HepG2 (cell line): ENCODE measurements around the gene SHLD1. TPM values are rescaled to one million over a fixed set of nuclear protein-coding genes. Genes with fewer than 3 reads are reported as not detected.
A peak's percentile ranks its signal among the peaks of the same experiment; 100 is the strongest.

Source experiments
- CERS6 ChIP-seq: sonication (generic); formaldehyde crosslinking; IDR thresholded peaks from 2 replicates; pipeline ENCODE4 v1.5.0; 2020; ENCODE audit warnings: missing genetic modification reagents
- GATAD1 ChIP-seq: IDR thresholded peaks from 2 replicates; pipeline ENCODE4 v1.6.1; 2016; ENCODE audit warnings: missing genetic modification reagents, missing compliant biosample characterization
- GLMP ChIP-seq: sonication (generic); formaldehyde crosslinking; IDR thresholded peaks from 2 replicates; pipeline ENCODE4 v1.9.0; 2021; ENCODE audit warnings: missing genetic modification reagents, mild to moderate bottlenecking, borderline replicate concordance
- IRX3 ChIP-seq: sonication (generic); formaldehyde crosslinking; IDR thresholded peaks from 2 replicates; pipeline ENCODE4 v1.8.1; 2023; ENCODE audit warnings: mild to moderate bottlenecking, low read depth, missing genetic modification reagents, borderline replicate concordance
- ISL2 ChIP-seq: sonication (generic); formaldehyde crosslinking; IDR thresholded peaks from 2 replicates; pipeline ENCODE4 v1.5.0; 2020; ENCODE audit warnings: missing genetic modification reagents
- MXD1 ChIP-seq: sonication (generic); formaldehyde crosslinking; IDR thresholded peaks from 2 replicates; pipeline ENCODE4 v1.4.0; 2020; ENCODE audit warnings: mild to moderate bottlenecking, missing genetic modification reagents
- MYPOP ChIP-seq: sonication (generic); formaldehyde crosslinking; IDR thresholded peaks from 2 replicates; pipeline ENCODE4 v1.8.1; 2023; ENCODE audit warnings: mild to moderate bottlenecking, moderate library complexity, missing genetic modification reagents
- NFKB2 ChIP-seq: sonication (generic); formaldehyde crosslinking; IDR thresholded peaks from 2 replicates; pipeline ENCODE4 v1.4.0; 2020; ENCODE audit warnings: missing genetic modification reagents, borderline replicate concordance
- NFYB ChIP-seq: sonication (generic); formaldehyde crosslinking; IDR thresholded peaks from 2 replicates; pipeline ENCODE4 v1.4.0; 2020; ENCODE audit warnings: missing genetic modification reagents
- NR3C1 ChIP-seq: sonication (generic); formaldehyde crosslinking; IDR thresholded peaks from 2 replicates; pipeline ENCODE4 v1.4.0; 2020; ENCODE audit warnings: missing genetic modification reagents
- SAP130 ChIP-seq: IDR thresholded peaks from 2 replicates; pipeline ENCODE4 v1.6.1; 2016; ENCODE audit warnings: low read depth
- SIN3A ChIP-seq: IDR thresholded peaks from 2 replicates; pipeline ENCODE4 v1.6.1; 2011; ENCODE audit warnings: low read depth, mild to moderate bottlenecking, control low read depth, low read length, borderline replicate concordance
- SP140L ChIP-seq: sonication (generic); formaldehyde crosslinking; IDR thresholded peaks from 2 replicates; pipeline ENCODE4 v1.4.0; 2020; ENCODE audit warnings: missing genetic modification reagents, borderline replicate concordance
- ZEB1 ChIP-seq: IDR thresholded peaks from 2 replicates; pipeline ENCODE4 v1.6.1; 2012; ENCODE audit warnings: mild to moderate bottlenecking, low read depth, inconsistent platforms; ENCODE audit not compliant: insufficient replicate concordance
- ZNF12 ChIP-seq: sonication (generic); formaldehyde crosslinking; IDR thresholded peaks from 2 replicates; pipeline ENCODE4 v1.5.0; 2020; ENCODE audit warnings: missing genetic modification reagents
- ZNF281 ChIP-seq: sonication (generic); formaldehyde crosslinking; IDR thresholded peaks from 2 replicates; pipeline ENCODE4 v1.4.0; 2020; ENCODE audit warnings: missing genetic modification reagents, borderline replicate concordance
- ZNF350 ChIP-seq: sonication (generic); formaldehyde crosslinking; IDR thresholded peaks from 2 replicates; pipeline ENCODE4 v1.4.0; 2020; ENCODE audit warnings: mild to moderate bottlenecking, low read depth, missing genetic modification reagents, borderline replicate concordance
- ZNF570 ChIP-seq: sonication (generic); formaldehyde crosslinking; IDR thresholded peaks from 2 replicates; pipeline ENCODE4 v1.4.0; 2020; ENCODE audit warnings: mild to moderate bottlenecking, missing genetic modification reagents, borderline replicate concordance
- ZNF879 ChIP-seq: sonication (generic); formaldehyde crosslinking; IDR thresholded peaks from 2 replicates; pipeline ENCODE4 v1.8.1; 2023; ENCODE audit warnings: missing genetic modification reagents
- ZNF883 ChIP-seq: sonication (generic); formaldehyde crosslinking; IDR thresholded peaks from 2 replicates; pipeline ENCODE4 v1.5.1; 2020; ENCODE audit warnings: mild to moderate bottlenecking, missing genetic modification reagents; ENCODE audit errors: not compliant biosample characterization
- ZXDC ChIP-seq: sonication (generic); formaldehyde crosslinking; IDR thresholded peaks from 2 replicates; pipeline ENCODE4 v1.5.0; 2020; ENCODE audit warnings: mild to moderate bottlenecking, missing genetic modification reagents
- polyA plus RNA-seq, 8 experiments: library from polyadenylated mRNA; depleted of rRNA in 3 of 8; stranded (reverse) in 7 of 8; unstranded in 1 of 8; fragments of >200 nt; fragmentation: Illumina TruSeq in 4 of 8; extraction: Trizol in 4 of 8; gene quantifications; 2 replicates each; pipeline versions ENCODE4 v1.2.1 to v1.2.3, GENCODE V29; 2011 to 2016; ENCODE audit warnings: low read depth in 4 of 8, missing spikeins in 1 of 8, mixed read lengths in 1 of 8; ENCODE audit not compliant: insufficient read depth in 1 of 8
- total RNA-seq, 5 experiments: library from RNA; depleted of rRNA; stranded (reverse); fragments of >200 nt; fragmentation: Illumina TruSeq; extraction: Trizol; gene quantifications; 2 replicates each; pipeline ENCODE4 v1.2.3, GENCODE V29; 2016; ENCODE audit warnings: low read depth in 1 of 5

The SHLD1 gene
- total and polyA plus RNA-seq, 2 of the 13 experiments (the other 11 are each of a cell fraction or from before 2014, with no cell fraction given), result 8.9 to 10.0 TPM

GRCh38 chr20:5831539-5832237, 81.5 kb downstream of the SHLD1 start (continued):
- TF ChIP-seq CERS6 (CRISPR knock-in tag), result no peak
- no peak for TF ChIP-seq GLMP (CRISPR knock-in tag)
- no peak for TF ChIP-seq IRX3
- no peak for TF ChIP-seq GATAD1 (CRISPR knock-in tag)
- no peak for TF ChIP-seq NFKB2
- no peak for TF ChIP-seq ZNF570 (CRISPR knock-in tag)
- no peak for TF ChIP-seq ZNF12
- TF ChIP-seq ZNF883, result no peak
- TF ChIP-seq NR3C1, result no peak
- TF ChIP-seq SP140L (CRISPR knock-in tag), result no peak
- TF ChIP-seq MXD1, result no peak
- no peak for TF ChIP-seq ZNF350
- TF ChIP-seq MYPOP (CRISPR knock-in tag), result no peak
- no peak for TF ChIP-seq ZEB1
- TF ChIP-seq SAP130 (CRISPR knock-in tag), result peak; percentile 49
- TF ChIP-seq SIN3A, result no peak
- no peak for TF ChIP-seq ZXDC (CRISPR knock-in tag)
- TF ChIP-seq ZNF879 (CRISPR knock-in tag), result no peak
- TF ChIP-seq NFYB (CRISPR knock-in tag), result no peak
- TF ChIP-seq ZNF281 (CRISPR knock-in tag), result no peak
- TF ChIP-seq ISL2 (CRISPR knock-in tag), result 0 out of 2 replicates have a peak, but pooled peaks have one; percentile 15
